ENCODE results near the gene SAPCD1. TPM values are rescaled to one million over a fixed set of nuclear protein-coding genes. Genes with fewer than 3 reads are reported as not detected.
"Not testable (repeated sequence)": the region's sequence is repeated elsewhere in the genome, so short reads cannot be mapped to it uniquely, and the experiment has no call there.

Gene SAPCD1
- total and polyA plus RNA-seq, 4 donors = 0.59 to 2.6 (median 0.68) TPM; not detected in 1

- Histone ChIP-seq H3K27me3 (ENCODE audit: control insufficient read depth in 4 of 4, insufficient read depth in 4 of 4, low read length in 3 of 4) (no peaks in the 10 kb centered on the region), H3K9me3 (ENCODE audit: control insufficient read depth in 4 of 4, low read length in 3 of 4) (no peaks in the 10 kb centered on the region), H3K27ac (ENCODE audit: low read depth in 1 of 2, low read length in 2 of 2) (no peak overlapping the region), H3K9ac (ENCODE audit: low read depth in 1 of 2, low read length in 2 of 2) (no peak overlapping the region), H3K4me3 (ENCODE audit: low read depth in 1 of 3, low read length in 3 of 3) (no peak overlapping the region), H3K4me1 (ENCODE audit: control insufficient read depth in 4 of 4, insufficient read depth in 4 of 4, low read length in 3 of 4) (peaks cover 0 to 6% (median 2%) of the 10 kb centered on the region in 4 donors), H3K36me3 (ENCODE audit: control insufficient read depth in 4 of 4, insufficient read depth in 3 of 4, low read depth in 1 of 4, low read length in 3 of 4) (no peaks in the 10 kb centered on the region)
- no peak for DNase-seq (ENCODE audit: low spot score)
- TF ChIP-seq HNF4G (IDR thresholded peaks at IDR 0.05) = no peak
- no peak for TF ChIP-seq HNF4A (conservative IDR thresholded peaks at IDR 0.05)
- no peak for TF ChIP-seq CTCF (IDR thresholded peaks at IDR 0.05; ENCODE audit: low read depth, low read length, missing input control)
- no peak for TF ChIP-seq GABPA (IDR thresholded peaks at IDR 0.05 in 1 of 2, conservative IDR thresholded peaks at IDR 0.05 in 1 of 2)
- TF ChIP-seq TAF1 (conservative IDR thresholded peaks at IDR 0.05) = no peak
- no peak for TF ChIP-seq JUND (IDR thresholded peaks at IDR 0.05)
- TF ChIP-seq ZBTB33 (IDR thresholded peaks at IDR 0.05) = no peak
- no peak for TF ChIP-seq MAX (IDR thresholded peaks at IDR 0.05)
- TF ChIP-seq REST (IDR thresholded peaks at IDR 0.05) = no peak
- no peak for TF ChIP-seq NR2F2 (IDR thresholded peaks at IDR 0.05)
- no peak for TF ChIP-seq EGR1 (IDR thresholded peaks at IDR 0.05; ENCODE audit: low read depth in 2 of 2)
- TF ChIP-seq RXRA (IDR thresholded peaks at IDR 0.05) = no peak
- TF ChIP-seq RAD21 (IDR thresholded peaks at IDR 0.05) = no peak
- no peak for TF ChIP-seq YY1 (IDR thresholded peaks at IDR 0.05)
- TF ChIP-seq FOXA1 (IDR thresholded peaks at IDR 0.05) = no peak
- TF ChIP-seq, protein P1, sequence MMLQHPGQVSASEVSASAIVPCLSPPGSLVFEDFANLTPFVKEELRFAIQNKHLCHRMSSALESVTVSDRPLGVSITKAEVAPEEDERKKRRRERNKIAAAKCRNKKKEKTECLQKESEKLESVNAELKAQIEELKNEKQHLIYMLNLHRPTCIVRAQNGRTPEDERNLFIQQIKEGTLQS (IDR thresholded peaks at IDR 0.05) = no peak
- no peak for TF ChIP-seq FOXA2 (IDR thresholded peaks at IDR 0.05)
- TF ChIP-seq SP1 (IDR thresholded peaks at IDR 0.05) = no peak
- WGBS = 92% methylated on average over 12 of the region's 12 CpGs
Measured at GRCh38 chr6:31799781-31800180, 37.3 kb downstream of the SAPCD1 start.

DNA sequence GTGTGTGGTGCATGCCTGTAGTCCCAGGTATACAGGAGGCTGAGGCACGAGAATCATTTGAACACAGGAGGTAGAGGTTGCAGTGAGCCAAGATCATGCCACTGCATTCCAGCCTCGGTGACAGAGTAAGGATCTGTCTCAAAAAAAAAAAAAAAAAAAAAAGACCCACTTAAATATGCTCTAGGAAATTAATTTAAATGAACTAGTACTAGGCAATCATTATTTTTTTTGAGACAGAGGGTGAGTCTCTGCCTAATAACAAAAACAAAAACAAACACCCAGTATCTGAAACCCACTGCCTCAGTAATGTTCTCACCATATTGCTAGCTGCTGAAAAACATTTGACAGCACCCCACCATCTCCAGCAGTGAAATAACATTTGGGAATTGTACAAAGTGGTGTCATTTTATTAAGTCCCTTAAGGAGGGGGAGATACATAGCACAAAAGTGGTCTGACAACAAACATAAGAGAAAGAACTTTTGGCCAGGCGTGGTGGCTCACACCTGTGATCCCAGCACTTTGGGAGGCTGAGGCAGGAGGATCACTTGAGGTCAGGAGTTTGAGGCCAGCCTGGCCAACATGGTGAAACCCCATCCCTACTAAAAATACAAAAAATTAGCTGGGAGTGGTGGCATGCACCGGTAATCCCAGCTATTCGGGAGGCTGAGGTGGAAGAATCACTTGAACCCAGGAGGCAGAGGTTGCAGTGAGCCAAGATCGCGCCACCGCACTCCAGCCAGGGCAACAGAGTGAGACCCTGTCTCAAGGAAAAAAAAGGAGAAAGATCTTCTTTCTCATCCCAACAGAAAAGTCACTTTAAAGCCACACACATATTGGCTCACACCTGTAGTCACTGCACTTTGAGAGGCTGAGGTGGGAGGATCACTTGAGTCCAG lies 38.8 kb downstream of the SAPCD1 start:
- not testable (repeated sequence) for H3K36me3 ChIP-seq (ENCODE audit: control insufficient read depth in 4 of 4, insufficient read depth in 3 of 4, low read depth in 1 of 4, low read length in 3 of 4); H3K27me3 ChIP-seq (ENCODE audit: control insufficient read depth in 4 of 4, insufficient read depth in 4 of 4, low read length in 3 of 4); H3K4me1 ChIP-seq (ENCODE audit: control insufficient read depth in 4 of 4, insufficient read depth in 4 of 4, low read length in 3 of 4); DNase-seq (ENCODE audit: low spot score); H3K9me3 ChIP-seq (ENCODE audit: control insufficient read depth in 4 of 4, low read length in 3 of 4); H3K4me3 ChIP-seq (ENCODE audit: low read depth in 1 of 3, low read length in 3 of 3); H3K27ac ChIP-seq (ENCODE audit: low read depth in 1 of 2, low read length in 2 of 2); H3K9ac ChIP-seq (ENCODE audit: low read depth in 1 of 2, low read length in 2 of 2)
- 97% methylated on average over 8 of the region's 8 CpGs for WGBS
